Measurements from ENCODE around the gene POLR3B. TPM values are rescaled to one million over a fixed set of nuclear protein-coding genes. Genes with fewer than 3 reads are reported as not detected.

The POLR3B gene
- total RNA-seq, 2 experiments from 2014 or later = 14.7 to 17.6 TPM

DNA sequence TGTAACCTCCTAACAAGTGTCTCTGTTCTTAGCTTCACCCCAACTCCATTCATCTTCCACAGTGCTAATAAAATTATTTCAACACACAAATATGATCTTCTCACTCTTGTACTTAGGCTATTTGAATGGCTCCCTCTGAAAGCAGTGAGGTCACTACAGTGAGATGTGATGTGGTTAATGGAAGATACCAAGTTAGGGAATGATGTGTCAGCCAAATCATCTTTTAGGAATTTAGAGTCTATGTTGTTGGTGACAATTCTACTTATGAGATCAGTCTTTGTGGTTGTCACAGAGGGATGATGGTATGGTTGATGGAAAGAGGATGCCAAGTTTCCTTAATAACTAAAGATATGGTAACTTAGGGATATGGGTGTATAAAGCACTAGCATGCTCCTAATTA, 57.6 kb downstream of the POLR3B start:
- no peaks in the 10 kb centered on the region for H3K79me2 ChIP-seq (ENCODE audit: insufficient read depth, low read depth, low read length)
- H3K4me1 ChIP-seq (ENCODE audit: insufficient read depth, low read length, poor library complexity, severe bottlenecking) = no peaks in the 10 kb centered on the region
- intact Hi-C loops (cut with micrococcal nuclease; ENCODE audit: unreplicated experiment) = no loop called here
- H3K36me3 ChIP-seq (ENCODE audit: insufficient read depth, low read length) = peaks cover 66% of the 10 kb centered on the region
- no peak overlapping the region for H2AFZ ChIP-seq (ENCODE audit: low read length)
- no TSS peak for BruUV-seq (replicated peaks)
- no peak for DNase-seq (ENCODE audit: low spot score)
- CTCF ChIA-PET (ENCODE audit: unreplicated experiment) = no interaction called here
- no peaks in the 10 kb centered on the region for H4K20me1 ChIP-seq (ENCODE audit: insufficient read depth, low read length)
- POLR2A ChIA-PET = interaction anchor here (0.6 kb wide), 1 partner anchor 32 kb away, joined by 3 read pairs; no protein-coding TSS in a partner anchor
- no peaks in the 10 kb centered on the region for H3K9me2 ChIP-seq (ENCODE audit: insufficient read depth, low read length)
- TF ChIP-seq, protein P1, sequence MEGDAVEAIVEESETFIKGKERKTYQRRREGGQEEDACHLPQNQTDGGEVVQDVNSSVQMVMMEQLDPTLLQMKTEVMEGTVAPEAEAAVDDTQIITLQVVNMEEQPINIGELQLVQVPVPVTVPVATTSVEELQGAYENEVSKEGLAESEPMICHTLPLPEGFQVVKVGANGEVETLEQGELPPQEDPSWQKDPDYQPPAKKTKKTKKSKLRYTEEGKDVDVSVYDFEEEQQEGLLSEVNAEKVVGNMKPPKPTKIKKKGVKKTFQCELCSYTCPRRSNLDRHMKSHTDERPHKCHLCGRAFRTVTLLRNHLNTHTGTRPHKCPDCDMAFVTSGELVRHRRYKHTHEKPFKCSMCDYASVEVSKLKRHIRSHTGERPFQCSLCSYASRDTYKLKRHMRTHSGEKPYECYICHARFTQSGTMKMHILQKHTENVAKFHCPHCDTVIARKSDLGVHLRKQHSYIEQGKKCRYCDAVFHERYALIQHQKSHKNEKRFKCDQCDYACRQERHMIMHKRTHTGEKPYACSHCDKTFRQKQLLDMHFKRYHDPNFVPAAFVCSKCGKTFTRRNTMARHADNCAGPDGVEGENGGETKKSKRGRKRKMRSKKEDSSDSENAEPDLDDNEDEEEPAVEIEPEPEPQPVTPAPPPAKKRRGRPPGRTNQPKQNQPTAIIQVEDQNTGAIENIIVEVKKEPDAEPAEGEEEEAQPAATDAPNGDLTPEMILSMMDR (conservative IDR thresholded peaks at IDR 0.05; ENCODE audit: low read length) = no peak
- TF ChIP-seq EZH2phosphoT487 (IDR thresholded peaks at IDR 0.05; ENCODE audit: borderline replicate concordance, low read depth, low read length) = no peak
- H3K4me3 ChIP-seq (ENCODE audit: low read depth, low read length, poor library complexity, severe bottlenecking) = no peak overlapping the region
- no peak overlapping the region for H3K27ac ChIP-seq (ENCODE audit: low read depth, low read length, poor library complexity, severe bottlenecking)
- H3K9me3 ChIP-seq (ENCODE audit: low read length) = no peaks in the 10 kb centered on the region
- H3K4me2 ChIP-seq (ENCODE audit: low read length) = no peak overlapping the region

DNA sequence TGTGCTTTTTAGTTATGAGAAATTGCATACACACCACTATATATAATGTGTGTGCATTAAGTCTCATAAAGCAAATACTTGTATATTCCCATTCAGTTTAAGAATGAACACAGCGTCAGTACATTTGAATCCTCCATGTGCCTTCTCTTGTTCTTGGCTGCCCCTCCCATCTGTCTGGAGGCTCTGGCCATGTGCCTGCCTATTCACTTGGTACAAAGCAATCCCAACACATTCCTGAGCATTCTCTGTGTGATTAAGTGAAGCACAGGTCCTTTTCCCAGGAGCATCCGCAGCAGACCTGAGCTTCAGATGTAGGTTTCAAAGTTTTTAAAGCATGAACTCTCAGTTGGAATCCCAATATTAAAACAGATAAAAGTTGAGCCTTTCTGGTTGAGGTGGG, 58.7 kb downstream of the POLR3B start:
- BruUV-seq (replicated peaks) = no TSS peak
- peaks cover 70% of the 10 kb centered on the region for H3K36me3 ChIP-seq (ENCODE audit: insufficient read depth, low read length)
- ChIA-PET POLR2A (no interaction called here), CTCF (ENCODE audit: unreplicated experiment) (no interaction called here)
- no peak overlapping the region for H3K27ac ChIP-seq (ENCODE audit: low read depth, low read length, poor library complexity, severe bottlenecking)
- no peak for DNase-seq (ENCODE audit: low spot score)
- H3K4me2 ChIP-seq (ENCODE audit: low read length) = no peak overlapping the region
- H3K4me3 ChIP-seq (ENCODE audit: low read depth, low read length, poor library complexity, severe bottlenecking) = no peak overlapping the region
- no peak for TF ChIP-seq EZH2phosphoT487 (IDR thresholded peaks at IDR 0.05; ENCODE audit: borderline replicate concordance, low read depth, low read length)
- TF ChIP-seq, protein P1 (conservative IDR thresholded peaks at IDR 0.05; ENCODE audit: low read length) = no peak
- H4K20me1 ChIP-seq (ENCODE audit: insufficient read depth, low read length) = no peaks in the 10 kb centered on the region
- no peaks in the 10 kb centered on the region for H3K9me3 ChIP-seq (ENCODE audit: low read length)
- no peaks in the 10 kb centered on the region for H3K79me2 ChIP-seq (ENCODE audit: insufficient read depth, low read depth, low read length)
- intact Hi-C loops (cut with micrococcal nuclease; ENCODE audit: unreplicated experiment) = no loop called here
- no peaks in the 10 kb centered on the region for H3K9me2 ChIP-seq (ENCODE audit: insufficient read depth, low read length)
- no peaks in the 10 kb centered on the region for H3K4me1 ChIP-seq (ENCODE audit: insufficient read depth, low read length, poor library complexity, severe bottlenecking)
- H2AFZ ChIP-seq (ENCODE audit: low read length) = no peak overlapping the region

DNA sequence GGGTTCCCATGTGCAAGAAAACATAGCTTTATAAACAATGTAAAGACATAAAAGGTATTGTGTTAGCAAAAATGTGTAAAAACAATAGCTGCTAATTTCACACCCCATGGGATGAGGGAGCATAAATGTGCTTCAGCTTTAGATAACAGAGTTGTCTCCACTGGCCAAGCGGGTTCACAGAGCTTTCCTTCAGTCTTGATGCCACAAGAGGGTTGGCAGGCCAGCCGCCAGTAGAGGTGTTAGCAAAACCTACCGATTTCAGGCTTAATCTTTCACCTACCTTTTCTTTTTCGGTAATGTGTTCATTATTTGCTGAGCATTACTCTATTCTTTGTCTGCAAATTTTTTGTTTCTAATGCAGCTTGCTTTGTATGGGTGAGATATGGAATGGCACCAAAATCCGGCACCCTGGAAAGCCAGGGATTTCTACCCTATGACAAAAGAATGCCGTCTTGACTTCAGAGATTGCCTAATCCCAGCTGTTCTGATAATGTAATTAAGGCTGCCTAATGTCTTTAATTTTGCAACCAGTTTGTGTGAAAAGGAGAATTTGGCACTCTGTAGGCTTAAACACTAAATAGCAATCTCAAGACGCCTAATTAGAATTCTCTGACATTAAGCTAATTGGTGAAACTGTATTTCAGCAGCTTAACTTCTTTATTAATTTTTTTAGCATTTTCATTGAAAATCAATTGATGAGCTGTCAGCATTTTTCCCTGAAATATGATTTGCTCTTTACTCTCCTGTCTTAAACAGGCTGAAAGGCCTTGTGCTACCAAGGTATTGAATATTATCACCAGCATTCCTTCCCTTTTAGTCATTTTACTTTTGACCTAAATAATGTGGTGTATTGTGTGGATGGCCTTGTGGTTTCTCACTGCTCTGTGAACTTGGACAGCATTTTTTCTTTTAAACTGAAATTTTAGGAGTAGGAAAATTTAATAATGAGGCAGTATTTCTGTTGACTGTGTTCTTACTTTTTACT, 60.7 kb downstream of the POLR3B start:
- intact Hi-C loops (cut with micrococcal nuclease; ENCODE audit: unreplicated experiment) = no loop called here

More for the DNA sequence above, 60.7 kb downstream of the POLR3B start:
- H2AFZ ChIP-seq (ENCODE audit: low read length) = no peak overlapping the region
- POLR2A ChIA-PET = interaction anchor here (0.6 to 1.4 kb wide), 5 partner anchors 13 to 1483 kb away, joined by 3 to 5 read pairs (median 3); no protein-coding TSS in a partner anchor
- H3K4me1 ChIP-seq (ENCODE audit: insufficient read depth, low read length, poor library complexity, severe bottlenecking) = no peaks in the 10 kb centered on the region
- H4K20me1 ChIP-seq (ENCODE audit: insufficient read depth, low read length) = no peaks in the 10 kb centered on the region
- no TSS peak for BruUV-seq (replicated peaks)
- no peak overlapping the region for H3K27ac ChIP-seq (ENCODE audit: low read depth, low read length, poor library complexity, severe bottlenecking)
- no peaks in the 10 kb centered on the region for H3K9me3 ChIP-seq (ENCODE audit: low read length)
- no peaks in the 10 kb centered on the region for H3K79me2 ChIP-seq (ENCODE audit: insufficient read depth, low read depth, low read length)
- CTCF ChIA-PET (ENCODE audit: unreplicated experiment) = interaction anchor here (0.6 kb wide), 1 partner anchor 17 kb away, joined by 9 read pairs; no protein-coding TSS in a partner anchor
- H3K36me3 ChIP-seq (ENCODE audit: insufficient read depth, low read length) = peaks cover 52% of the 10 kb centered on the region
- DNase-seq (ENCODE audit: low spot score) = no peak
- H3K9me2 ChIP-seq (ENCODE audit: insufficient read depth, low read length) = no peaks in the 10 kb centered on the region
- H3K4me3 ChIP-seq (ENCODE audit: low read depth, low read length, poor library complexity, severe bottlenecking) = no peak overlapping the region
- no peak overlapping the region for H3K4me2 ChIP-seq (ENCODE audit: low read length)
- no peak for TF ChIP-seq EZH2phosphoT487 (IDR thresholded peaks at IDR 0.05; ENCODE audit: borderline replicate concordance, low read depth, low read length)
- TF ChIP-seq, protein P1 (conservative IDR thresholded peaks at IDR 0.05; ENCODE audit: low read length) = no peak

Data from OCI-LY7 (cell line).